A673 (cell line): ENCODE data around the gene ARHGAP26. TPM values are rescaled to one million over a fixed set of nuclear protein-coding genes. Genes with fewer than 3 reads are reported as not detected.

ENCODE experiments used
- BruUV-seq: library from RNA; stranded (reverse); fragments of 400-500 nt; replicated peaks from 2 replicates; lab custom pipeline; 2021; lab: Mats Ljungman, UMichigan
- CTCF ChIA-PET: fragments of 300-600 bp; sonication (Branson Sonifier 250); formaldehyde crosslinking; loops from one replicate; lab custom pipeline; 2022; ENCODE audit warnings: antibody characterized with exemption; lab: Charles Lee
- POLR2A ChIA-PET: fragments of 300-600 bp; sonication (Branson Sonifier 250); formaldehyde crosslinking; loops from one replicate; lab custom pipeline; 2022; ENCODE audit warnings: antibody characterized with exemption; ENCODE audit not compliant: low non-redundant PET; lab: Charles Lee
- DNase-seq: peaks from one replicate; pipeline ENCODE4 v3.0.0-alpha.2; 2015; ENCODE audit warnings: low spot score
- H3K27ac ChIP-seq: fragments of 200-600 bp; sonication (generic); 2 replicates; pipeline ENCODE4 v1.5.1; 2016; ENCODE audit warnings: mixed run types, low read depth, mild to moderate bottlenecking, mixed read lengths, antibody characterized with exemption, low read length; ENCODE audit not compliant: poor library complexity, severe bottlenecking
- H3K27me3 ChIP-seq: fragments of 200-600 bp; sonication (generic); replicated peaks from 2 replicates; pipeline ENCODE4 v1.6.1; 2017; ENCODE audit warnings: mixed run types, low read depth, mild to moderate bottlenecking, mixed read lengths, antibody characterized with exemption, low read length; ENCODE audit not compliant: insufficient read depth, poor library complexity
- H3K36me3 ChIP-seq: fragments of 200-600 bp; sonication (generic); 2 replicates; pipeline ENCODE4 v1.6.1; 2016; ENCODE audit warnings: mixed run types, mild to moderate bottlenecking, mixed read lengths, antibody characterized with exemption, low read length; ENCODE audit not compliant: insufficient read depth, poor library complexity, severe bottlenecking
- H3K4me1 ChIP-seq: fragments of 200-600 bp; sonication (generic); 2 replicates; pipeline ENCODE4 v1.6.1; 2017; ENCODE audit warnings: mixed run types, mild to moderate bottlenecking, mixed read lengths, antibody characterized with exemption, low read length; ENCODE audit not compliant: insufficient read depth, poor library complexity, severe bottlenecking
- H3K4me3 ChIP-seq: fragments of 200-600 bp; sonication (generic); 2 replicates; pipeline ENCODE4 v1.5.1; 2016; ENCODE audit warnings: low read depth, mixed run types, mild to moderate bottlenecking, mixed read lengths, low read length; ENCODE audit not compliant: poor library complexity, severe bottlenecking
- H3K9me3 ChIP-seq: fragments of 200-600 bp; sonication (generic); 2 replicates; pipeline ENCODE4 v1.6.1; 2016; ENCODE audit warnings: mixed run types, low read depth, mild to moderate bottlenecking, mixed read lengths, antibody characterized with exemption, low read length; ENCODE audit not compliant: poor library complexity, severe bottlenecking
- CTCF ChIP-seq: fragments of 300-800, 200-600 bp; sonication (generic); conservative IDR thresholded peaks from 2 replicates; pipeline ENCODE4 v1.5.1; 2017; ENCODE audit warnings: low read depth, mild to moderate bottlenecking, antibody characterized with exemption, low read length, moderate library complexity, mixed read lengths
- EZH2 ChIP-seq: fragments of 200-600 bp; sonication (generic); IDR thresholded peaks from 2 replicates; pipeline ENCODE4 v1.6.1; 2017; ENCODE audit warnings: borderline replicate concordance, low read depth, mild to moderate bottlenecking, mixed read lengths, antibody characterized with exemption, low read length; ENCODE audit not compliant: poor library complexity, severe bottlenecking
- intact Hi-C: fragments of 100-400 bp; cut with micrococcal nuclease; formaldehyde crosslinking; loops from one replicate; pipeline ENCODE4 v1.10.0; 2022; ENCODE audit not compliant: unreplicated experiment
- total RNA-seq: library from RNA; stranded (reverse); gene quantifications from 2 replicates; pipeline ENCODE4 v1.2.3, GENCODE V29; 2021

ARHGAP26 gene
- total RNA-seq, 1 experiment from 2014 or later = 25.5 TPM

GRCh38 chr5:142870532-142871362 is 100.6 kb downstream of the ARHGAP26 start:
- intact Hi-C loops = loop anchor here (10.0 kb wide), 1 partner anchor 546 kb away; the partner anchor contains the start of gene SPRY4
- Histone ChIP-seq H3K27ac (no peak overlapping the region), H3K9me3 (no peaks in the 10 kb centered on the region), H3K36me3 (no peaks in the 10 kb centered on the region), H3K27me3 (no peaks in the 10 kb centered on the region), H3K4me3 (no peak overlapping the region), H3K4me1 (peaks cover 65% of the 10 kb centered on the region)
- BruUV-seq = no TSS peak
- ChIA-PET CTCF (interaction anchor here (1.1 kb wide), 1 partner anchor 154 kb away, joined by 4 read pairs; no protein-coding TSS in a partner anchor), POLR2A (interaction anchor here (0.6 kb wide), 1 partner anchor 556 kb away, joined by 3 read pairs; no protein-coding TSS in a partner anchor)
- no peak for DNase-seq
- TF ChIP-seq EZH2 (no peak), CTCF (no peak)

- no peaks in the 10 kb centered on the region for H3K27me3 ChIP-seq
- H3K36me3 ChIP-seq = no peaks in the 10 kb centered on the region
- H3K4me1 ChIP-seq = peaks cover 73% of the 10 kb centered on the region
- ChIA-PET POLR2A (no interaction called here), CTCF (no interaction called here)
- DNase-seq = no peak
- H3K27ac ChIP-seq = peak overlapping the region; percentile 28
- intact Hi-C loops = loop anchor here (10.0 kb wide), 1 partner anchor 547 kb away; the partner anchor contains the start of gene SPRY4
- no peaks in the 10 kb centered on the region for H3K9me3 ChIP-seq
- no peak overlapping the region for H3K4me3 ChIP-seq
- no TSS peak for BruUV-seq
- TF ChIP-seq CTCF (no peak), EZH2 (no peak)
Measured at GRCh38 chr5:142871363-142872193, 101.4 kb downstream of the ARHGAP26 start.

- CTCF ChIA-PET = no interaction called here
- Histone ChIP-seq H3K27ac (peak overlapping the region; percentile 28), H3K4me3 (no peak overlapping the region), H3K36me3 (no peaks in the 10 kb centered on the region), H3K27me3 (no peaks in the 10 kb centered on the region), H3K9me3 (no peaks in the 10 kb centered on the region), H3K4me1 (peaks cover 79% of the 10 kb centered on the region)
- BruUV-seq = no TSS peak
- peak; percentile 85 for DNase-seq
- POLR2A ChIA-PET = no interaction called here
- no peak for TF ChIP-seq EZH2
- no peak for TF ChIP-seq CTCF
- intact Hi-C loops = loop anchor here (10.0 kb wide), 1 partner anchor 547 kb away; the partner anchor contains the start of gene SPRY4
Measured at GRCh38 chr5:142872217-142872616, 102.0 kb downstream of the ARHGAP26 start.
